Sciatic nerve (tissue), 2 donors: ENCODE results near the gene AAK1. TPM values are rescaled to one million over a fixed set of nuclear protein-coding genes. Genes with fewer than 3 reads are reported as not detected.
"Not testable (repeated sequence)": the region's sequence is repeated elsewhere in the genome, so short reads cannot be mapped to it uniquely, and the experiment has no call there.

Source experiments
- ATAC-seq: fragments of 200-7000 bp; cut with Tn5 transposase; one replicate; pipeline ENCODE4 v1.9.1; 2020; ENCODE audit warnings: mild to moderate bottlenecking, moderate library complexity
- DNase-seq: peaks from one replicate; pipeline ENCODE4 v3.0.0-alpha.2; 2020; ENCODE audit warnings: low spot score
- intact Hi-C: fragments of 100-400 bp; cut with DNase I; formaldehyde crosslinking; loops from one replicate; pipeline ENCODE4 v1.14.2; 2022
- total RNA-seq: library from RNA; stranded (reverse); fragmentation: NEBNext Ultra II Directional; extraction: Animal tissue kit (Norgen Biotek cat#: 25700); gene quantifications from one replicate; pipeline ENCODE4 v1.2.1, GENCODE V29; 2021
- donor health status: DM: no; HTN: no; CAD: no.
- donor health status: DM: no; HTN: no; CAD: no.

AAK1 gene
- total RNA-seq, 1 donor from 2014 or later = 82.4 TPM

DNA sequence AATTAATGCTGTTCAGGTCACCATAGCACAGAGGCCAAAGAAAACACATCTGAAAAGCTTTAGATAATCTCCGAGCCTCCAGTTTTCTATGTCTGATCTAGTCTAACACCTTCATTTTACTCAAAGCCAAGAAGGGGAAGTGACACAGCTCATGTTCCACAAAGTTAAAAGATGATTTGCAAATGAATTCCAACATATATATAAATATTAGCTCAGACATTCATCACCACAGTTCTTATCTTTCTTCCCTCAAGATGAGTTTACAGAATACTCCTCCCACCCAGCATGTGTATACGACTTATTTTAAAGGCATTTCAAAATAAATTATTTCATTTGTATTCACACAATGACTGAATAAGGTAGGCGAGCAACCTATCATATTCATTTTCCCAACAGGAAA is 82.4 kb downstream of the AAK1 start:
- no peak for DNase-seq
- intact Hi-C loops = loop anchor here (5.0 kb wide), 1 partner anchor 151 kb away; no protein-coding TSS in a partner anchor
- no peak for ATAC-seq

DNA sequence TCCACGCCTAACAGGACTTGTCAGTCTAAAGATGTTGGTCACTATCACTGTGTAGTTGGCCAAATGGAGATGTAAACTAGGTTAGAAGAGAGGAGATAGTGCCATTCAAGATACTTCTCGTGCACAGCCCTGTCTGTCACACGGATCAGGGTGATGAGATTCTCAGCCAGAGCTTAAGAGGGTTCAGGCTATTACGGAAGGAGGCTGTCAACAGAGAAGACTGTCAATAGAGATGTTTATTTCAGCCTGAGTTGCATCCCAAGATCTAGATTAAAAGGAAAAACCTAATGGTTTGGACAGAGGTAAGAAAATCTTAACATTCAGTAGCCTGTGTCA is 83.4 kb downstream of the AAK1 start:
- DNase-seq = no peak
- no peak for ATAC-seq
- intact Hi-C loops = loop anchor here (5.0 kb wide), 1 partner anchor 152 kb away; no protein-coding TSS in a partner anchor

DNA sequence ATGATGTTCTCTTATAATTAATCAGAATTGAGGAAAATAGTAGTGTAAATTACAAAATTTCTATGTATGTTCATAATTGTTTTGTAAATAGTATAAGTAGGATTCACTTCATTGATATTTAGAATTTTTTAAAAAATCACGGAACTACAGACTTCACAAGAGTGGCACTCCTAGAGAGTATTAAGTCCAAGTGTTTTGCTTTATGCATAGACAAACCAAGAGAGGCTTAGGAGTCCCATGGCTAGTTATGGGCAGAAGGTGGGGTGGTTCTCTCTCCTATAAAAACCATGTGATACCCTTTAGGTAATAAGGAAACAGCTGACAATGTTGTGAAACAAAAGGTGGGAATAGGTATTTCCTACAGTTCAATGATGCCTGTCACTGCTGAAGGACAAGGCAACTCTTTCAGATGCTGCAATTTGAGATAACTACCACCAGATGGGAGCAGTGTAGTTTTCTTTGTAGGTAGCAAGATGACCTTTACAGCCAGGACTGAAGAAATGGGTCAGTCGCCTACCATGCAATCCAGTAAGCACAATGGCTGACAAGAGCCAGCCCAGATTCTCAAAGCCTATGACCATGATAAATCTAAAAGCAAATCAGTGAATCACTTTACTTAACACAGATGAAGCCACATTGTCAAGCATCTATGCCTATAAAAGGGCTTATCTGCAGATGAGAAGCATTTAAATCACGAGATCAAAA is 83.9 kb downstream of the AAK1 start:
- ATAC-seq = peak; percentile 75
- intact Hi-C loops = loop anchor here (5.0 kb wide), 1 partner anchor 153 kb away; no protein-coding TSS in a partner anchor
- DNase-seq = no peak

DNA sequence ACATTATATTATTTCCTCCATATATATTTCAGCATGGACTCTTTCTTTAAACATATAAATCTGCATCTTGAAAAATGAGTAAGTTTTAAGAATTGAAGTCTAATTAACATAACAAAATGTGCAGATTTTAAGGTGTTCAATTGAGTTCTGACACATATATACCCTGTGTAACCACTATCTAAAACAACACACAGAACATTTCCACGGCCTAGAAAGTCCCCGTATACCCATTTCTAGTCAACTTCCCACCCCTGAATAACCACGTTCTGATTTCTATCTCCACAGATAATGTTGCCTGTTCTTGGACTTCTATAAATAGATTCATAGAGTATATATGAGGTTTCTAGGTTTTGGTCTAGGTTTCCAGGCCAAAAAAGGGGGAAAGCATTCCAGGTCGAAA is 87.5 kb downstream of the AAK1 start:
- intact Hi-C loops = no loop called here
- no peak for ATAC-seq

DNA sequence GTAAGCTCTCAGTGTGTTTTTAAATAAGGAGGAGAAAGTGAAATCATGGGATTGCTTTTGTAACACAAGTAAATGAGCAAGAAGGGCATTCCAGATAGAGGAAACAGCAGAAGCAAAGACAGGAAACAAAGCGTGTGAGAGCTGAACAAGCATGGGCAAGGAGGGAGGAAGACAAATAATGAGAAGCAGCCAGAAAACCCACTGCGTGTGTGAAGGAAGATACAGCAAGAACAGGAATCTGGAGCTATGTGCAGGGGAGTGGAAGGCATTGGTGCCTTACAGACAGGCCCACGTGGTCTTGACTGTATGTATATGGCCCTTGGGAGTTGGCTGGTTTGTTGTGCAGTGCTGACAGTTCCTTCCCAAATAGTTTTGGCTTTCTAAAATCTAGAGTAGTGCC is 88.6 kb downstream of the AAK1 start:
- ATAC-seq = peak; percentile 78

More for the DNA sequence above, 87.5 kb downstream of the AAK1 start:
- no peak for DNase-seq

DNA sequence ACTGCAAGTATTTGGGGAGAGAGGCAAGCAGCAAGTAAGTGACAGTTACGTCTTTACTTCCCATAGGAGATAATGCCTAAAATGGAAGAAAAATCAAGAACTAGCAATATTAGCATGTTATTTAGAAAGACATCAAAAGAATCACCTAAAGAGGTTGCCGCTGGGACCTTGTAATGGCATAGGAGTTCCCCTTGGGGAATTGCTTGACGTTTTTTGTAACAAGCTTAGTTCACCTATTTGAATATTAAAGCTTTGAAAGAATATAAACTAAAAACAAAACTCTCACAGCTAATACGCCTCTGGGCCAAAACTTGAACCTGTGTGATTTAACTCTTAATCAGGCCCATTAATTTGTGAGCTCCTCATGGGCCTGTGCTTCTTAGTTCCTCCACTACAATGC is 89.0 kb downstream of the AAK1 start:
- ATAC-seq = no peak

More for the DNA sequence above, 88.6 kb downstream of the AAK1 start:
- intact Hi-C loops = no loop called here
- no peak for DNase-seq

DNA sequence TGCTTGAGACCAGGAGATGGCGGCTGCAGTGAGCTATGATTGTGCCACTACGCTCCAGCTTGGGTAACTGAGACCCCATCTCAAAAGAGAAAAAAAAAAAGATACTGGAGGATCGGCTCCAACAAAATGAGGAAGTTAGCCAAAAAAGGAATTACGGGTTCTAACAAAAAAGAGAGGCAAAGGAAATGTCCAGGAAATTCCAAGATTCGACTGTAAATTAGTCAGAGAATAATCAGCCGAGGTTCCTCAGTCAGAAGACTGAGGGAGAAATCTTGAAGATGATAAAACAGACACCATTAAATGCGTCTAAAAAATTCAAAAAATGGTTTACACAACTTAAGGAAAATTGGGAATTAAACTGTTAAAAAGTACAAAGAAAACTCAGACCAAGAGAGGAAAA is 89.5 kb downstream of the AAK1 start:
- ATAC-seq = no peak
- intact Hi-C loops = no loop called here

More for the DNA sequence above, 89.0 kb downstream of the AAK1 start:
- no peak for DNase-seq
- intact Hi-C loops = no loop called here

DNA sequence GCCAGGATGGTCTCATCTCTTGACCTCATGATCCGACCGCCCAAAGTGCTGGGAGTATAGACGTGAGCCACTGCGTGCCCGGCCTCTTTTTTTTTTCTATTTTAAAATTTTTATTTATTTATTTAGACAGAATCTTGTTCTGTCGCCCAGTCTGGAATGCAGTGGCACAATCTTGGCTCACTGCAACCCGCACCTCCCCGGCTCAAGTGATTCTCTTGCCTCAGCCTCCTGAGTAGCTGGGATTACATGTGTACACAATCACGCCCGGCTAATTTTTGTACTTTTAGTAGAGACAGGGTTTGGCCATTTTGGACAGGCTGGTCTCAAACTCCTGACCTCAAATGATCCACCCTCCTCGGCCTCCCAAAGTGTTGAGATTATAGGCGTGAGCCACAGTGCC is 93.0 kb downstream of the AAK1 start:
- ATAC-seq, DNase-seq, intact Hi-C loops: not testable (repeated sequence)

More for the DNA sequence above, 89.5 kb downstream of the AAK1 start:
- no peak for DNase-seq

DNA sequence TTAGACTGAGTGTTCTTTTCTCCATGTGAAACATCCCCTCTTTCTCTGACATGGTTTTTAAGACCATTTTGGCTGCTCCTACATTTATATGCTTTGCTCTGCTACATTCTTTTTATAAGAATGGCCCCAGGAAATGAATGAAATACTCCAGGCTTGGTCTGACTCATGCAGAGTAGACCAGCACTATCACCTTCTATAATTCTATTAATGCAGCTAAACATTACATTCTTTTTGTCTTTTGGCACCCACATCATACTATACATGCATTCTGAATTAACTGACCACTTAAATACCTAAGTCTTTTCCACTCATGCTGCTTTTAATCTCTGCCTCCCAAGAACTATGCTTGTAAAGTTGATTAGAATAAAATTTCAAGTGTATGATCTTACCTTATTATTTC is 94.1 kb downstream of the AAK1 start:
- ATAC-seq = no peak
- no peak for DNase-seq
- intact Hi-C loops = no loop called here

DNA sequence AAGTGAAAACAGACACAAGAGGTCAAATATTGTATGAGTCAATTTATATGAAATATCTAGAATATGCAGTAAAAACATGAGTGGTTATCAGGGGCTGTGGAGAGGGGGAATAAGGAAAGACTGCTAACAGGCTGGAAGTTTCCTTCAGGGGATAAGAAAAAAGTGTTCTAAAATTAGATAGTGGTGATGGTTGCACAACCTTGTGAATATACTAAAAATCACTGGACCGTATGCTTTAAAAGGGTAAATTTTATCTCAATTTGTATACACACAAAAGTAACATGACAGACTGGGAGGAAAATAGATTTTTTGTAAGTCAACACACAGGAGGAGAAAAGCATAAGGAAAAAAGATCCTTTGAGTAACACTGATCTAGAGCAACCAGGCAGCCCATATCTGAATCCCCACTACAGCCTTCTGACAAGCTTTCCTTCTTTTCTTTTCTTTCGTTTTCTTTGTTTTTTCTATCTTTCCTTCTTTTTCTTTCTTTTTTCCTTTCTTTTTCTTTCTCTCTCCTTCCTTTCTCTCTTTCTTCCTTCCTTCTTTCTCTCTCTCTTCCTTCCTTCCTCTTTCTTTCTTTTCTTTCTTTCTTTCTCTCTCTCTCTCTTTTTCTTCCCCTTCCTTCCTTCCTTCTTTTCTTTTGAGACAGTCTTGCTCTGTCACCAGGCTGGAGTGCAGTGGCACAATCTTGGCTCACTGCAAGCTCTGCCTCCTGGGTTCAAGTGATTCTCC is 95.4 kb downstream of the AAK1 start:
- intact Hi-C loops = no loop called here
- no peak for ATAC-seq
- DNase-seq = no peak

DNA sequence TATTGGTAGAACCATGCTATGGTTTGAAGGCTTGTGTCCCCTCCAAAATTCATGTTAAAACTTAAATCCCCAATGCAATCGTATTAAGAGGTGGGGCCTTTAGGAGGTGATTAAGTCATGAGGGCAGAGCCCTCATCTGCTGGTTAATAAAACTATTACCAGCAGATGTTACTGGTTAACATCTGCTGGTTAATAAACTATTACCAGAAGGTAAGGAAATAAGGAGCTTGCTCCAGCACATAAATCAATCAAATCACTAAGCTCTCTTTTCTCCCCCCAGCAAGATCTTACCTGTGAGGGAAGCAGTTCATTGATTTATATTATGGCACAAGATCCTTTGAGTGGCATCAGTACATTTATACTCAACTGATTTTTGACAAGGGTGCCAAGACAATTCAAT is 96.9 kb downstream of the AAK1 start:
- intact Hi-C loops = no loop called here
- no peak for DNase-seq
- no peak for ATAC-seq

DNA sequence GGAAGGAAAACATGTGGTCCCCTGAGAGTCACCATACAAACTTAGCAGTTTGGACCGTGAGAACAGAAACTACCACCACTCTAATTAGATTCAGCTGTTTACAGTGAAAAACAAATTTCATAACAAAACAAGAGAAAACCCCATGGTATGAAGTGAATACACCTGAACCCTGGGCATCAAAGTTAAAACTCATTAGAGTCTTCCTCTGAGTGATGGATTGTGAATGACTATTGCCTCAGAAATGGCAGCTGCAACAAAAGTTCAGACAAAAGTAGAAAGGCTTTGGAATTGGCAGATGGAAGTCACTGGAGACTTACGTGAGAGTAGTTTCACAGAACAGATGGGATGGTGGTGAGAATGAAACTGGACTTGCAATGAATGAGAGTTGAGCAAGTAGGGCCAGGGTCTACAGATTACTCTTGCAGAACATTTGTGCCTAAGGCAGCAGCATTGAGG is 98.0 kb downstream of the AAK1 start:
- ATAC-seq (peak; percentile 55), DNase-seq (no peak)
- intact Hi-C loops = no loop called here

DNA sequence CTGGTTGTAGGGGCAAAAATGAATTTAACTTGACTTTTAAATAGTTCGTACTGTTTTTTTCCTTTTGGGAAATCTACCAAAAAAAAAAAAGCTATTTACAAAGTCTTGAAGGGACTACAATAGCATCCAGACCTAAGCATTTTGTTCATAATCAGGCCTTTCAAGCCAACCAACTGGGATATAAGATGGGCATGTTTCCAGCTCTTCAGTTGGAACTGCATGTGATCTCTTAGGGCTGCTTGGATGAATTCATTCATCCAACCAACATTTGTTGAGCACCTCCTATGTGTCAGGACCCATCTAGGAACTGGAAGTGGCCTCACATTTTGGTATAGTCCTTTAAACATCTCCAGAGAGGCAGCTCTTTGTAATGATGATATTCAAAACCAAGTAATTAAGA is 98.6 kb downstream of the AAK1 start:
- DNase-seq (no peak), ATAC-seq (peak; percentile 78)
- intact Hi-C loops = no loop called here

DNA sequence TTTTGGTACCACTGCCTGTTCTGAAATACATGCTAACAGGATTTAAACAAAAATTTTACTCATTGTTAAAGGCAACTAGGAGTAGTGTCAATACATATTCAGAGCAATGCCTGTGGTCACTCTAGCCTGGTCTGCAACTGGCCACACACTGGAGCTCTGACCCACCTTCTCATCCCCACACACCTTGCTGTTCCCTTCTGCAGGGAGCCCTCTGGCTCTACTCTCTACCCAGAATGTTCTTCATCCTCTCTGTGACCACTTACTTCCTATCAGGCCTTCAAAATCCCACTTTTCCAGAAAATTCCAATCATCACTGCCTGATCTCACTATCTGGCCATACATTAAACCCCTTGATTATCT is 104.0 kb downstream of the AAK1 start:
- DNase-seq = no peak
- intact Hi-C loops = no loop called here
- ATAC-seq = no peak

DNA sequence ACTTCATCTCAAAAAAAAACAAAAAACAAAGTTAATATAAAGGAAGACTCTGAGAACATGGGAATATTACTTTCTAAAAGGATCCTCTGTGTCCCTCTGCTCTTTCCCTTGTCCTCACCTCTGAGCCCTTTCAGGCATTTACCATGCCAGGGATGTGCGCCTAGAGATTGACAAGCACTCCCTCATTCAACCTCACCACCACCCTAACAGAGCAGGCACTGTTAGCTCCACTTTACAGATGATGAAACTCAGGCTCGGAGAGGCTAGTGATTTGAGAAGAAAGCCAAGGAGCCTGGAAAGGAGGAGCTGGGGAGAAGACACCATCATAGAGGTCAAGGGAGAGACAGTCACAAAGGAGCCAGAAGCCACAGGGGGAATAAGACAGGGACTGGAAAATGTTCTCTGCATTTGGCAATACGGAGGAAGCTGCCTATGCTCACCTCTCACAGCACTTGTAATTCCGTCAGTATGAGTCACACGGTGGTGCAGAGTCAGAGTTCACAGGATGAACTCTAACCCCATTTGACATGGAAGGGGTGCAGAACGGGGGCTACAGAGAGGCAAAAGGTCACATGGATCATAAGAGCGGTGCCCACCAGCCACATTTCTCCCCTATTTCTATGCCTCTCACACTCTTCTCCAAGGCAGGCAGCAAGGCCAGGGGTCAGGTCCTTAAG is 104.5 kb downstream of the AAK1 start:
- ATAC-seq (no peak), DNase-seq (no peak)
- intact Hi-C loops = no loop called here

DNA sequence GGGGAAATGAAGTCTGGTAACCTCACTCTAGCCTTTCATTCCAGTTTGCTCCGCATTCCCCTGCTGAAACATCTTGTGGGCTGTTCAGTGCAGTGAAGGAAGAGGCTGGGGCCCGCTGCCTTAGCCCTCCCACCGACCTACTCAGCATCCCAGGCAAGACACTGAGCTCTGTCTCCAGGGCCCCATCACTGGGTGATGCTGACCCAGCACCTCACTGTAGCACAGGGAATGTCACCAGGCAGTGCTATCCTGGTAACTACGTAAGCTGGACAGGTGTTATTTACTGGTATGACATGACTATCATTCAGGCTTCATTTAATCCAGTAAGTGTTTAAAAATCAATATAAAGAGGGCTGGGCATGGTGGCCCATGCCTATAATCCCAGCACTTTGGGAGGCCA is 105.3 kb downstream of the AAK1 start:
- intact Hi-C loops = no loop called here
- no peak for DNase-seq
- ATAC-seq = no peak

DNA sequence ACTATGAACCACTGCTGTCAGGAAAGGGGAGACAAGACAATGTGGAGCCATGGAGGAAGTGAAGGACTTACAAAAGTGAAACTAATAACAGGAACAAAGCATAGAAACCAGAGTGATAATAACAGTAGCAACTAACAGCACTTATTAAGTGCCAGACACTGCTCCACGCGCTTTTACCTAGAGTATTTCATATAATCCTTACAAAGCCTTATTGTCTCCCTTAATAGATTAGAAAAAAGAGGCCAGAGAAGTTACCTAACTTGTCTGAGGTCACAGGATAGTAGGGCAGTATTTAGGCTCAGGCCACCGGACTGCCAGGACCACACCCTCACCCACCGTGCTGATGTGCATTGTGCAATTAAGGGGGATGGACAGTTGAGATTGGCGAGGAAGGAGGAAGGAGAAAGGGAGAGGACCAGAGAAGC is 107.7 kb downstream of the AAK1 start:
- ATAC-seq = no peak
- DNase-seq = no peak
- intact Hi-C loops = no loop called here

DNA sequence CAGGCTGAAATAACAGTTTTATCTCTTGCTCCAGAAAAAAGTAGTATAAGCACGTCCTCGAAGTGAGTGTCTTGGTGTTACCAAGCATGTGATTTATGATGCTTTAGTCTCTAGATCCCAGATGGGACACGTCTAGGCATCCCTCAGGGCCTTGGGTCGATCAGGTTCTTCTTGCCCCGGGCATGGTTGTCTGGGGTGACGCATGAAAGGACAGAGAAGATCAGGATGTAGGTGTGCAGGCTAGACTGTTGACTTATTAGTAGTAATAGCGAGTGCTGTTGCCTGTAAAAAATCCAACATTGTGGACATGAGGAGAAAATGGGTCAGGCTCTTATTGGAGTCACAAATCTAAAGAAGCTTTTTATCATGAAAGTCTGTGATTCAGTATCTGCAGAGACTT is 112.4 kb downstream of the AAK1 start:
- no peak for DNase-seq
- no peak for ATAC-seq
- intact Hi-C loops = no loop called here

DNA sequence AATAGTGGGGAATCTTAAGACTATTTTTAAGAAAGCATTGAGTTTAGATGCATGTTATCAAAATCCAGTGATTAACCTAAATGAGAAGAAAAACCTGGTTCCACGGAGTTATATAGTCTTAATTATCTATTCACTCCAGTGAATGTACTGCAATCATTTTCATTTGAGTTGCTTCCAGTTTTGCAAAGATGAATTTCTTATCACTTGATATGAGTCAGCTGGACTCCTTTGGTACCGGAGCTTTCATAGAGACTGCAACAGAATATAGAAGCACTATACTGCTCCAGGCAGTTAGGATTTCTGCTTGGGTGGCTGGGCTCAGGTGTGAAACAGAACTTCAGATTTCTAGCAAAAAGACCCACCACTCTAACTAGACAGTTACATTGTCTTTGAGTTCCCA is 114.1 kb downstream of the AAK1 start:
- intact Hi-C loops = no loop called here
- DNase-seq (no peak), ATAC-seq (no peak)

DNA sequence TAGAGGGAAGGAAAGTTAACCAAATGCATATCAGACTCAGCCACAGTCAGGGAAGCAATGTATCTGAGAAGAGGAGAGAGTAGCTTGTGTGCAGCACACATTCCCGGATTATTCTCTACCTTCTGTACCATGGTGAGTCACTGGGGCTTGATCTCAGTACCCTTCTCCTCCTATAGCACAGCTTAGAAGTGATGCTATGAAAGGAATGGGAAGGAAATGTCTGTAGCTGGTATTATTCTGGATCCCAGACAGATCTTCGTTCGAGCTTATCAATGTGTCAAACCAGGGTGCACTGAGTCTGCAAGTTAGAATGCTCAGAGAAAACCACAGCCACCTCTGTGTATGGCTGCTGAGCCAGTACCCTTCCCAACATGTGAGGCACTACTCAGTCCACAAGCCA is 118.3 kb downstream of the AAK1 start:
- intact Hi-C loops = no loop called here
- DNase-seq (no peak), ATAC-seq (no peak)
